Erythroblast (primary cell): ENCODE data around the gene UCN2.

Experiments
- DNase-seq, 2 experiments: peaks; one replicate each; lab custom pipeline; 2025; lab: John Stamatoyannopoulos, UW
- GATA1 ChIP-seq: IDR thresholded peaks from 2 replicates; pipeline ENCODE4 v1.6.1; 2011; ENCODE audit warnings: low read depth, mild to moderate bottlenecking, control low read depth, low read length, moderate library complexity
- POLR2A ChIP-seq: IDR thresholded peaks from 2 replicates; pipeline ENCODE4 v1.6.1; 2011; ENCODE audit warnings: mild to moderate bottlenecking, low read length

UCN2 gene

DNA sequence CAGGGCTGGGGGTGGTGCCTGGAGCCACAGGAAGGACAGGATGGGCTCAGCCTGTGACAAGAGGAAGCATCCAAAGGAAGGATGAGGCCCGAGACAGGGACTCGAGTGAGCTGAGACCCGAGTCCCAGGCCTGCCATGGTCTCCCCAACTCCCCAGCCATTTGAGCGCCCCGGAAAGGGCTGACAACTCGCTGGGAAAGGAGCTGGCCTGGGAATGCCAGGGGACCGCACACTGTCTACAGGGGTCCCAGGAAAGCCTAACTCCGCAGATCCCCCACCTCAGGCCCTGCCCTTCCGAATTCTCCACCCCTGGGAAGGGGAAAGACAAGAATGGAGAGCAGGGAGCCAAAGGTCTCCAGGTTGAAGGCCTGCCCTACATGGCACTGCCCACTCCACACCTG is 38.6 kb downstream of the UCN2 start:
- TF ChIP-seq POLR2A (no peak), GATA1 (no peak)
- DNase-seq, result no peak

DNA sequence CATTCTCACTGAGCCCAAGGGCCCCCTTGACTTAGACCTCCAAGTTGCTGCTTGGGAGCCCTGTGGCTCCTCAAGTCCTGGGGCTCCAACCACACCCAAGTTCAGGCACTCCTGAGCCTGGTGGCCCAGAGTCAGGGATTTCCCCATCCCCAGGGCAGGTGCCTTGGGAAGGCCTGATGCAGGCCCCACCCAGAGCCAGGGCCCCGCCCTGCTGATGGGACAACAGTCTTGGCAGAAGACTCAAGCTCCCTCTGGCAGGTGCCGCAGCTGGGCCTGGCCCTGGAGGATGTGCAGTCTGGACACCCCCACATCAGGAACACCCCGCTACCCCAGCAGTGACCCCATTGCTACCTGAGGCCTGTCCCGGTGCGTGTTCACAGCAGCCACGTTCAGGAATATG is 41.9 kb downstream of the UCN2 start:
- DNase-seq, result no peak
- no peak for TF ChIP-seq POLR2A
- no peak for TF ChIP-seq GATA1

DNA sequence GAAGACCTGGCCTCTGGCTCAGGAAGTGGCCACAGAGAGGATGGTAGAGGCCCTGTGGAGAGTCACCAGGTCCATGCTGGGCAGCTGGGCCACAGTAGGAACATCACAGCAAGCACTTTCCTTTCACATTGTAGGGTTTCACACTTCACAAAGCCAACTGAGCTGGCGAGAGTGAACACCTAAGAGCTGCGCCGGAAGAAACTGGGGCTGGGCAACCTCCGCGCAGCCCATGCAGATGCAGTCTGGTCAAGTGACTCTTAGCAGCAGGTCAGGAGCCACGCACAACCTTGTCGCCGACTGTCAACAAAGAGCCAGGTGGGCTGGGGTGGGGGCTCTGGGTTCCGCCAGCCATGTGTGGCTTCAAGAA is 44.3 kb downstream of the UCN2 start:
- no peak for DNase-seq
- TF ChIP-seq GATA1, result no peak
- TF ChIP-seq POLR2A, result no peak

DNA sequence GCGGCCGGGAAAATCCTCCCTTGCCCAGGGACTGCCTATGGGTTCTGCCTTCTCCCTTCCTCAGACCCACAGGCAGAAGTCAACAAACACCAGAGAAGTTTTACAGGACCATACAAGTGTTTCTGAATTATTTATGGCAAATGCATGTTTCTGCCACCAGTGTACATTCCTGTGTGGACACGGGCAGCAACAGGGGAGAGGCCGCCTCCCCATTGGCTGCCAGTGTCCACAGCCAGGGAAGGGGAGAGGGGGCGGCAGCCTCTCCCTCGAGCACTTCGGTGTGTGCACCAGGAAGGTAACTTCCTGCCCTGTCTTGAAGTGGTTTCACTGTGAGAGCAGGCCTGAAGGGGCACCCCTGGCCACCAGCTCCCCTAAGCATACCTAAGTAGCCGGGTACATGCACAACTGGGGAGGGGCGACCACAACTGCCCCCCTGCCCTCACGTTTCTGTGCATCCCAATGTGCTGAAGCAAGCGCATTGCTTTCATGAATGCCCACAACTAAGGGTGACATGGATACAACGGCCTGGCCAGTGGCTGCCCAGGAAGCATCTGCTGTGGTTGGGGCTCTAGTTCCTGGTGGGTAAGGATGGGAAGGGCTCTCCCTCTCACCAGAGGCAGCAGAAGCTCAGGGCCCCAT is 44.8 kb downstream of the UCN2 start:
- no peak for TF ChIP-seq GATA1
- no peak for TF ChIP-seq POLR2A
- no peak for DNase-seq

DNA sequence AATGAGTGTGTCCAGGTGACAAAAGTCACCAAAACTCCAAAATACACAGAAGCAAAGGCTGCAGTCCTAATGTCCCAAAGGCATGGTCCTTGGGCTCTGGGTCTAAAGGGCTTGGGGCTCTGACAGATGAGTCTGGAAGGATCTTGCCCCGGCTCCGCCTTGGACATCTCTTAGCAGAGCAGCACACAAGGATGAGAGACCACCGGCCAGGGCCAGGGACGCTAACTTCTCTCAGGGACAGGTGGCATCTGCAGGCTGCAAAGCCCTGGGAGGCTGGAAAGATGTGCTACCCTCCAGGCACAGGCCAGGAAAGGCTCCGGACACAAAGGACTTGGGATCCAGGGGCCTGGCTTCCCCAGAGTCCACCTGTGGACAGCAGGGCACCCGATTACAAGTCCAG is 45.5 kb downstream of the UCN2 start:
- TF ChIP-seq GATA1, result no peak
- TF ChIP-seq POLR2A, result no peak
- DNase-seq, result no peak

DNA sequence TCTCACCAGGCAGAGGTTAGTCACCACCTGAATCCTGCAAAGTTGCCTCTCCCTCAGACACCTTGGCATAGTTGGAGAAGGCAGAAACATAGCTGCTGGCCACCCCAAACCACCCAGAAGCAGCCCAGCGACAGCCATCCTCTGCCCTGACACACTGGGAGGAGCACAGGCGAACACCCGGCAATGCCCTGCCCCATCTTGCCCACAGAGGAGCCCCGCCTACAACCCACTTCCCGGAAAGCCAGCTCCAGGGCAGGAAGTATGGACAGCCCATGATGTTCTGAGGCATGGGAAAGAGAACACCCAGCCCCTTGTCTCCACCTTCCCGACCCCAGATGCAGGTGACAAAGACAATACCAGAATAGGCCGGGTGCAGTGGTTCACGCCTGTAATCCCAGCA is 47.0 kb downstream of the UCN2 start:
- TF ChIP-seq POLR2A (no peak), GATA1 (no peak)
- DNase-seq, result no peak

DNA sequence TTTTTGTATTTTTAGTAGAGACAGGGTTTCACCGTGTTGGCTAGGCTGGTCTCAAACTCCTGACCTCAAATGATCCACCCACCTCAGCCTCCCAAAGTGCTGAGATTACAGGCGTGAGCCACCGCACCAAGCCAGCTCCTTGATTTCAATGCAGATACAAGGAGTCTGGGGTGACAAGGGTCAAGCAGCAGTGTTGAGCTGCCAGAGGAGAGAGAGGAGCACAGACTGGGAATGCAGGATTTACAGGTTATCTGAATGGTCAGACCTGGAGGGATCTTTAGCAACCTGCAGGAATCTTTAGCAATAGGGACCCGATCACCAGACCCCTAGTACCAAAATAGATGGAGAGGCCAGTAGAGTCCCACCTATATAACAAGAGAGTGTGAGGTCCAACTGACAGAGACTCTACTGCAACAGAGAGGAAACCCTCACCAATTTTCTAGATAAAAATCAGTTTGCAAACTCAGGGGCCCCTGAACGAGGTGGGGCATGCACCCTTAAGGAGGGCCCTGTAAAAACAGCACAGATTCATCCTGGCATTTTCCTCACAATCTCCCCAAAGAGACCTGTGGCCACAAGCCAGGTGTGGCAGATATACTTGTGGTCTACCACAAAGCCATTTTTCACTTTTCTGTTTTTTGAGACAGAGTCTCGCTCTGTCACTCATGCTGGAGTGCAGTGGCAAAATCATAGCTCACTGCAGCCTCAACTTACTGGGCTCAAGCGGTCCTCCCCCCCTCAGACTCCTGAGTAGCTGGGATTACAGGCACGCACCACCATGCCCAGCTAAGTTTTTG is 49.0 kb downstream of the UCN2 start:
- no peak for DNase-seq
- TF ChIP-seq POLR2A (no peak), GATA1 (no peak)
